K562 (cell line): Measurements from ENCODE around the gene HNRNPA2B1. TPM values are rescaled to one million over a fixed set of nuclear protein-coding genes. Genes with fewer than 3 reads are reported as not detected.
A peak's percentile ranks its signal among the peaks of the same experiment; 100 is the strongest.

Experiments
- ATAC-seq: fragments of 200-7000 bp; cut with Tn5 transposase; 3 replicates; pipeline ENCODE4 v1.9.1; 2020; ENCODE audit warnings: moderate library complexity
- BruUV-seq: library from RNA; stranded (reverse); fragments of 400-500 nt; replicated peaks from 2 replicates; lab custom pipeline; 2021; lab: Mats Ljungman, UMichigan
- CTCF ChIA-PET: fragments of 300-600 bp; formaldehyde crosslinking; extraction: SDS; loops from one replicate; lab custom pipeline; 2021; ENCODE audit warnings: low intra/inter-chr PET ratio; lab: Yijun Ruan, JAX
- POLR2A ChIA-PET: fragments of 300-600, 350-650 bp; sonication (Branson Sonifier 250); formaldehyde crosslinking; extraction: SDS; loops from one replicate; lab custom pipeline; 2021; ENCODE audit warnings: antibody characterized with exemption, inconsistent platforms; lab: Yijun Ruan, JAX
- DNase-seq, 4 experiments: peaks; one replicate each; pipeline versions ENCODE4 v3.0.0 to v3.0.0-alpha.2; 2011 to 2018; ENCODE audit warnings: low spot score in 3 of 4, mixed read lengths in 3 of 4; ENCODE audit errors: extremely low read depth in 1 of 4
- FAIRE-seq: peaks from 2 replicates; lab custom pipeline; 2011; peaks lifted over from hg19 to GRCh38; lab: Jason Lieb, UNC
- H2AFZ ChIP-seq: 2 replicates; pipeline ENCODE4 v1.6.0; 2011; ENCODE audit warnings: low read depth, low read length, control low read depth, inconsistent platforms
- H3K27ac ChIP-seq: fragments of 200-600 bp; 3 replicates; pipeline ENCODE4 v1.8.0; 2011; ENCODE audit warnings: low read depth, mild to moderate bottlenecking, control low read depth, inconsistent platforms, low read length, moderate library complexity, mixed read lengths; ENCODE audit errors: extremely low read depth
- H3K27me3 ChIP-seq, 2 experiments: fragments of 300-600 bp in 1 of 2; 2 replicates in 1 of 2; 3 replicates in 1 of 2; pipeline versions ENCODE4 v1.6.0 to v1.8.0; 2011; ENCODE audit warnings: inconsistent platforms in 2 of 2, low read length in 2 of 2, mild to moderate bottlenecking in 1 of 2, mixed read lengths in 1 of 2, moderate library complexity in 1 of 2; ENCODE audit not compliant: control insufficient read depth in 2 of 2, insufficient read depth in 2 of 2
- H3K36me3 ChIP-seq: fragments of 300-600 bp; 3 replicates; pipeline ENCODE4 v1.8.0; 2011; ENCODE audit warnings: mild to moderate bottlenecking, low read length, inconsistent platforms; ENCODE audit not compliant: control insufficient read depth, insufficient read depth
- H3K4me1 ChIP-seq, 2 experiments: fragments of 200-600 bp in 1 of 2; replicated peaks in 1 of 2; 2 replicates in 1 of 2; 3 replicates in 1 of 2; pipeline versions ENCODE4 v1.5.1 to v1.8.0; 2011; ENCODE audit warnings: inconsistent platforms in 2 of 2, low read length in 2 of 2, mild to moderate bottlenecking in 1 of 2, mixed read lengths in 1 of 2, moderate library complexity in 1 of 2; ENCODE audit not compliant: control insufficient read depth in 2 of 2, insufficient read depth in 2 of 2
- H3K4me2 ChIP-seq: 2 replicates; pipeline ENCODE4 v1.6.1; 2011; ENCODE audit warnings: low read length, control low read depth, inconsistent platforms, mixed read lengths; ENCODE audit not compliant: insufficient read depth
- H3K4me3 ChIP-seq: fragments of 200-600 bp; sonication (generic), shearing (Covaris generic); 2 replicates; pipeline ENCODE4 v1.5.1; 2016; ENCODE audit warnings: control low read depth, inconsistent platforms
- H3K79me2 ChIP-seq: fragments of 200-600 bp; 3 replicates; pipeline ENCODE4 v1.8.0; 2011; ENCODE audit warnings: low read length, inconsistent platforms; ENCODE audit not compliant: control insufficient read depth, insufficient read depth
- H3K9ac ChIP-seq, 2 experiments: 2 replicates each; pipeline versions ENCODE4 v1.6.0 to v1.6.1; 2011; ENCODE audit warnings: low read depth in 2 of 2, low read length in 2 of 2, control low read depth in 1 of 2, inconsistent platforms in 1 of 2, mild to moderate bottlenecking in 1 of 2, mixed read lengths in 1 of 2; ENCODE audit not compliant: insufficient read depth in 1 of 2
- H3K9me1 ChIP-seq: one replicate; pipeline ENCODE4 v1.6.0; 2011; ENCODE audit warnings: inconsistent platforms, mild to moderate bottlenecking, low read length, moderate library complexity; ENCODE audit not compliant: control insufficient read depth, insufficient read depth
- H3K9me3 ChIP-seq: replicated peaks from 2 replicates; pipeline ENCODE4 v1.5.1; 2011; ENCODE audit warnings: low read depth, low read length, inconsistent platforms; ENCODE audit not compliant: control insufficient read depth, insufficient read depth
- H4K20me1 ChIP-seq: replicated peaks from 2 replicates; pipeline ENCODE4 v1.6.1; 2011; ENCODE audit warnings: low read length, inconsistent platforms, mixed read lengths; ENCODE audit not compliant: control insufficient read depth, insufficient read depth
- EP300 ChIP-seq: IDR thresholded peaks from 2 replicates; pipeline ENCODE4 v1.6.1; 2012; ENCODE audit warnings: low read length, improper control_type of control experiment
- FOXK2 ChIP-seq, 2 experiments: fragments of 450-650 bp; IDR thresholded peaks in 1 of 2; conservative IDR thresholded peaks in 1 of 2; 2 replicates each; pipeline ENCODE4 v1.6.1; 2016; ENCODE audit warnings: low read depth in 2 of 2, mild to moderate bottlenecking in 1 of 2
- FOXP1 ChIP-seq: sonication (generic); formaldehyde crosslinking; IDR thresholded peaks from 2 replicates; pipeline ENCODE4 v1.8.0; 2022; ENCODE audit warnings: mild to moderate bottlenecking, missing genetic modification reagents
- HDAC1 ChIP-seq, 2 experiments: fragments of 450-650 bp; IDR thresholded peaks; 2 replicates each; pipeline ENCODE4 v1.6.1; 2016 to 2017; ENCODE audit warnings: inconsistent platforms in 1 of 2, mild to moderate bottlenecking in 1 of 2, moderate library complexity in 1 of 2
- HDGF ChIP-seq: fragments of 450-650 bp; IDR thresholded peaks from 2 replicates; pipeline ENCODE4 v1.6.1; 2016
- MTA3 ChIP-seq: fragments of 450-650 bp; formaldehyde crosslinking; IDR thresholded peaks from 2 replicates; pipeline ENCODE4 v1.6.1; 2017; ENCODE audit warnings: mild to moderate bottlenecking, borderline replicate concordance
- NCOA4 ChIP-seq: fragments of 450-650 bp; IDR thresholded peaks from 2 replicates; pipeline ENCODE4 v1.6.1; 2018; ENCODE audit warnings: mild to moderate bottlenecking; ENCODE audit not compliant: partially characterized antibody
- PKNOX1 ChIP-seq: fragments of 450-650 bp; IDR thresholded peaks from 2 replicates; pipeline ENCODE4 v1.6.1; 2016
- POLR3A ChIP-seq: IDR thresholded peaks from 2 replicates; pipeline ENCODE4 v1.6.1; 2011; ENCODE audit warnings: borderline replicate concordance, mild to moderate bottlenecking, moderate library complexity; ENCODE audit not compliant: insufficient read length, insufficient read depth; ENCODE audit errors: extremely low read depth
- RCOR1 ChIP-seq, 2 experiments: IDR thresholded peaks; 2 replicates each; pipeline ENCODE4 v1.6.1; 2012; ENCODE audit warnings: low read depth in 2 of 2, low read length in 2 of 2, borderline replicate concordance in 1 of 2, improper control_type of control experiment in 1 of 2
- SMARCA4 ChIP-seq: fragments of 450-650 bp; IDR thresholded peaks from 2 replicates; pipeline ENCODE4 v1.6.1; 2016
- ZBTB11 ChIP-seq, 3 experiments: fragments of 200-800 bp in 1 of 3; fragments of 250-450 bp in 1 of 3; fragments of 450-650 bp in 1 of 3; sonication (Bioruptor Pico) in 1 of 3; sonication (Bioruptor generic) in 1 of 3; formaldehyde crosslinking in 1 of 3; IDR thresholded peaks; 2 replicates each; pipeline versions ENCODE4 v1.6.1 to v1.8.0; 2016 to 2022; ENCODE audit warnings: mild to moderate bottlenecking in 2 of 3, missing genetic modification characterization in 2 of 3, missing compliant biosample characterization in 1 of 3, moderate library complexity in 1 of 3
- ZBTB12 ChIP-seq: fragments of 250-450 bp; sonication (Bioruptor Pico); IDR thresholded peaks from 2 replicates; pipeline ENCODE4 v1.4.0; 2020
- ZC3H8 ChIP-seq: fragments of 450-650 bp; IDR thresholded peaks from 2 replicates; pipeline ENCODE4 v1.6.1; 2017
- WGBS: fragments of 100-300 bp; shearing (Covaris generic); methylation state at CpG from one replicate; pipeline ENCODE4 v1.1.6; 2016; ENCODE audit warnings: low coverage, mixed read lengths; ENCODE audit not compliant: insufficient coverage; ENCODE audit errors: missing lambda C conversion rate; 5-methylcytosine and 5-hydroxymethylcytosine counted together
- in situ Hi-C: fragments of 300-500 bp; cut with MboI; formaldehyde crosslinking; loops from 4 replicates; pipeline ENCODE4 v1.15.0; 2018; ENCODE audit warnings: inconsistent platforms, mixed read lengths
- intact Hi-C: fragments of 100-400 bp; cut with micrococcal nuclease; formaldehyde crosslinking; loops from 2 replicates; pipeline ENCODE4 v1.14.2; 2022
- polyA plus RNA-seq, 8 experiments: library from polyadenylated mRNA; depleted of rRNA in 4 of 8; stranded (reverse) in 5 of 8; unstranded in 3 of 8; fragments of >200 nt; fragmentation: Nextera tagmentation in 2 of 8; fragmentation: Illumina TruSeq in 1 of 8; extraction: Ambion mirVana in 2 of 8; extraction: Trizol in 1 of 8; gene quantifications; 2 replicates each; pipeline versions ENCODE4 v1.2.1 to v1.2.3, GENCODE V29; 2011 to 2014; ENCODE audit warnings: inconsistent platforms in 1 of 8, missing spikeins in 1 of 8
- total RNA-seq, 7 experiments: library from RNA; depleted of rRNA in 6 of 7; stranded (reverse); fragments of >200 nt in 6 of 7; fragmentation: Illumina TruSeq in 2 of 7; extraction: Trizol in 2 of 7; gene quantifications; 2 replicates each; pipeline versions ENCODE4 v1.2.1 to v1.2.3, GENCODE V29; 2011 to 2021; ENCODE audit warnings: low replicate concordance in 1 of 7

The HNRNPA2B1 gene
- total and polyA plus RNA-seq, 9 of the 15 experiments (the other 6 are each of a cell fraction or from before 2014, with no cell fraction given), result 630 to 1,989 (median 865) TPM

- FAIRE-seq (no peak), ATAC-seq (no peak), DNase-seq (peak in 2 of 4 experiments; percentile 19 to 51)
- Histone ChIP-seq H3K27me3 (no peaks in the 10 kb centered on the region), H3K4me1 (peaks cover 27 to 42% of the 10 kb centered on the region in 2 experiments), H3K27ac (peak overlapping the region; percentile 47), H3K9ac (peak overlapping the region in 1 of 2 experiments; percentile 42; a peak in 2 of 4 replicates), H3K79me2 (peaks cover 79% of the 10 kb centered on the region), H3K9me3 (no peaks in the 10 kb centered on the region), H2AFZ (no peak overlapping the region), H3K9me1 (no peaks in the 10 kb centered on the region), H3K36me3 (no peaks in the 10 kb centered on the region; the same call in 2 of the 3 replicates), H3K4me2 (peak overlapping the region; percentile 60), H4K20me1 (peaks cover 11% of the 10 kb centered on the region; the same call in 1 of the 2 replicates), H3K4me3 (no peak overlapping the region)
- POLR2A ChIA-PET, result interaction anchor here (0.7 to 5.7 kb wide), 11 partner anchors 10 to 264 kb away, joined by 3 to 27 read pairs (median 4); partner anchors contain the start of gene CBX3
- WGBS, result 57% methylated on average over 19 of the region's 20 CpGs
- CTCF ChIA-PET, result no interaction called here
- intact Hi-C loops (no loop called here), in situ Hi-C loops (no loop called here)
- BruUV-seq, result no TSS peak
- 0 out of 2 replicates have a peak, but pooled peaks have one; percentile 30 for TF ChIP-seq PKNOX1
- no peak for TF ChIP-seq HDAC1 (IDR thresholded peaks at IDR 0.05)
- TF ChIP-seq MTA3, result no peak
- no peak for TF ChIP-seq RCOR1 (IDR thresholded peaks at IDR 0.05; ENCODE audit: borderline replicate concordance in 1 of 2, low read depth in 2 of 2, low read length in 2 of 2)
- TF ChIP-seq ZC3H8, result no peak
- TF ChIP-seq EP300, result peak; percentile 11; the same call in 1 of the 2 replicates
- no peak for TF ChIP-seq ZBTB11 (CRISPR knock-in tag; IDR thresholded peaks at IDR 0.05)
- TF ChIP-seq NCOA4, result no peak
- TF ChIP-seq FOXP1 (CRISPR knock-in tag), result no peak
- no peak for TF ChIP-seq FOXK2 (conservative IDR thresholded peaks at IDR 0.05 in 1 of 2, IDR thresholded peaks at IDR 0.05 in 1 of 2; ENCODE audit: low read depth in 2 of 2)
- no peak for TF ChIP-seq POLR3A
- peak; percentile 65; the same call in 1 of the 2 replicates for TF ChIP-seq SMARCA4
- no peak for TF ChIP-seq HDGF
- no peak for TF ChIP-seq ZBTB12 (CRISPR knock-in tag)
Measured at GRCh38 chr7:26156451-26157420, 43.8 kb downstream of the HNRNPA2B1 start.
